GM19397 (cell line): ENCODE results near the gene ANKAR.
"Not testable (repeated sequence)": the region's sequence is repeated elsewhere in the genome, so short reads cannot be mapped to it uniquely, and the experiment has no call there.

Experiments
- ATAC-seq: cut with Tn5 transposase; IDR thresholded peaks from one replicate; pipeline ENCODE4 v1.9.1; 2021; ENCODE audit warnings: mild to moderate bottlenecking, moderate library complexity; ENCODE audit not compliant: unreplicated experiment

Gene ANKAR

DNA sequence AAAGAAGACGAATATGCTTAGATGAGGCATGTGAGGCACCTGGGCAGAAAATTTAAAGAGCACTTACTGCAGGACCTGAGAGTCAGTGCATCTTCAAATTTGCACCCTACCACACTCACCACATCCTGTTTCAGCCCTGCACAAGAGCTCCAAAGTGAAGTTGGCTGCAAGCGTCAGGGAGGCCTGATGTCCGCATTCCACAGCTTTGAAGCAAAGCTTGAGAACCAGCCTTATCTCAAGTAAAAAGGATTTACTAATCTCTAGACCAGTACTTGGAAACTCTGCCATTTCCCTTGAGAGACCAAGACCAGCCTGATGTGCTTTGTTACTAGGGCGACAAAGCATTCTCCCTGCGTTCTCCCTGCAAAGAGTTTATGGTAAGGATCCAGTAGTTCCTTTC lies 16.6 kb upstream of the ANKAR start:
- peak; percentile 41 for ATAC-seq

DNA sequence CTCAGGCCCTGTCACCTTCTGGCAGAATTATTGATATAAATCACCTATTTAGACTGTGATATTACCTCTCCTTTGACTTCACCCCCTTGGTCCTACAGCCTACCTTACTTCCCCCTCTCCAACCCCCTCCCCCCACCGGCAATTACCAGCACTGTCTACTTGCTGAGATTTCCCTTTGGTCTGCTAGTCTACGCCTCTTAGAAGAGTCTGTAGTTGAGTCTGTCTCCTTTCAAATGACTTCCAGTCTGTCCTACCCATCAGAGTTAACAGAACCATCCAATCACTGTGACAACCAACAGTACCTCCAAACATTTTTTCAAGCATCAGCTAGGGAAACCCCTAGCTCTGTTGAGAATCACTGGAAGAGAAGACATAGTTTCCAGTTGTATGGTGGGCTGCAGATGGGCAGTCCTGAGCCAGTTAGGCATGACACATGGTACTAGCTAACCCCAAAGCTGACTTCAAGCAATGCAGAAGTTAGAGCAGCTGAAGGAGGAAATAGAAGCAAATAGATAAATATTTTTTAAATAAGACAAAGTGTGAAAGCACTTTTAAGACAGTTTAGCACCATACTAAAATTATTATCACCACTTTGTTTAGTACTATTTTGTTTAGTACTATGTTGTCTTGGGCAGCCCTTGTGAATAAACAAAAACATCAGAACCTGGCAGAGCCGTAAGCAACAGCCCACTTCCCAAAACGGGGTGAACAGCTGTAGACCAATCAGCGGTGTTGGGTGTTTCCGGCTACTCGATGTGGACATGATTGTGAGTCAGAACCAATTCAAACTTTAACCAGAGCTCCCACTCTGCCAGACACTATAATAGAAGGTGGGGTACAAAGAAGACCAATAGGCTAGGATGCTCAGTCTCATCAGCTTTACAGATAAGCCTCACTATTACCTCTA lies 15.9 kb upstream of the ANKAR start:
- no peak for ATAC-seq

DNA sequence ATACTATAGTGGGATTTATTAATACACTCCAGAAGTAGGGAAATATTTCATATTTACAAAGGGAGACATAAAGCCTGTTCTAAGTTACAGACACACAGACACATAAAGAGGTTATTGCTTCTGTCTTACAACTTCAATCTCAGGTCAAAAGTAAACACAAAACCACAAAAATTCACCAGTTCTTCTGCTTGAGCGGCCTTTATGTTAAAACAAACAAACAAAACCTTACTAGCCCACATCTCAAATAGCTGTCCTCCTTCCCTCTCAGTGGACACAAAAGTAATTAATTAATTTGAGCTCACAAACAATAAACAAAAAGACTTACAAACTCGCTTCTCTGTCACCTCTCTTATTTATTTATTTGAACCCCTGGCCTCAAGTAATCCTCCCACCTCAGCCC lies 14.7 kb upstream of the ANKAR start:
- ATAC-seq, result no peak

DNA sequence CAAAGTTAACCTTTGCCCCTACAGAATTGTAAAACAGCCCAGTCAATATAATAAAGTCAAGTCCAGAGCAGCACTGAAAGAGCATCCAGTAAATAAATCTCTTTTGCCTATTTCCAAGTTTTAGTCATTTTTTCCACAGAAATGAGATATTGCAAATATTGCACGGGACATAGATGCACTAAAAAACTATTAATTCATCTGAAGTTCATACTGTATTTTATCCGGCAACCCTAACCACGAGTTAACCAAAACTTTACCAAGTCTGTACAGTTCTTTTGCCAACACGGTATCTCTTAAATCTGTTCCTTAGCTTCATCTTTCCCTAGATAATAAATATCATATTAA lies 13.7 kb upstream of the ANKAR start:
- no peak for ATAC-seq

DNA sequence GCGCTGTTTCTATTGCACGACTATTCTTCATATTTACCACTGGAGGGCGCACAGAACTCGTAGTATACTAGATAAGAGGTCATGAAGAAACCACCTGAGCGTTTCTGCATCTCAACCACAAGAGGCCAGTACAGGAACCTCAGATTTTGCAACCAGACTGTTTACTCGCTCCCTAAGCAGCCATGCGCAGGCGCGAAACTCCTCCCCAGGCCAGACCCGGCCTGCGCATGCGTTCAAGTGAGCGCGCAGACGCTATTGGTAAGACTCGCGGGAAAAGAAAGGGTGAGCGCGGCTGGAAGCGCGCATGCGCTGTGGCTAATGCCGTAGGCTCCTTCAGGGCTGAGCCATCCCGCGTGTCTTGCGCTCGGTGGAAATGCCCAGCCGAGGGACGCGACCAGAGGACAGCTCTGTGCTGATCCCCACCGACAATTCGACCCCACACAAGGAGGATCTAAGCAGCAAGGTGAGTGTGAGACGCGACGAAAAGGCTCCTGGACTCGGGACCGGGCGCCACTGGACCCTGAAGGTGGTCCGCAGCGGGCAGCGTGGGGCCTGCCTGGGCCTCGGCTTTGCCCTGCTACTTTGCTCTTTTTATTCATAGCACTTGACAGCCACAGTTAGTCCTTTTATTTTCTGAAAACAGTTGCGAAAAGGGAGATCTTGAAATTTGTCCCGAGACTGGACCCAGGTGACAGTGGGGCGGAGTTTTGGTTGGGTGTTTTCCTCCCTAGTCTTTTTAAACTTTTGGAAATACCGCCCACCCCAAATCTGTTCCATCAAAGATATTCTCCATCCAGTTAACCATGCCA lies 13.1 kb upstream of the ANKAR start, which contains the start of gene ASNSD1:
ASNSD1 (plus strand) TSS at position 312 of the 809 bp plus-strand sequence. CDS start 4,674 bp downstream, outside the sequence.
- peak; percentile 91 for ATAC-seq

DNA sequence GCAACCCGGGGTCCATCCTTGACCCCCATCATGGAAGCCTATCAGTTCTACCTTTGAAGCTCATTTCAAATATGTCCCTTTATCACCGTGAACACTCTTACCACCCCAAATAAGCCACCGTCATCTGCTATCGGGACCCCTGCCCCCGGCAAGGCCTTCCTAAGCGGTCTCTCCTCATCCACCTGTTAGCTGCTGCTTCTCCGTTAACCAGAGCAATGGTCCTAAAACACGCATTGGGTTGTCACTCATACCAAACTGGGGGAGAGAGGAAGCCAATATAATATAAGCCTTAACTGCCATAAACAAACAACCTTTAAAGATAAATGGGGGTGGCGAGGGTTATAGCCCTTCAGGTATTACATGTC lies 12.5 kb upstream of the ANKAR start:
- ATAC-seq, result no peak

DNA sequence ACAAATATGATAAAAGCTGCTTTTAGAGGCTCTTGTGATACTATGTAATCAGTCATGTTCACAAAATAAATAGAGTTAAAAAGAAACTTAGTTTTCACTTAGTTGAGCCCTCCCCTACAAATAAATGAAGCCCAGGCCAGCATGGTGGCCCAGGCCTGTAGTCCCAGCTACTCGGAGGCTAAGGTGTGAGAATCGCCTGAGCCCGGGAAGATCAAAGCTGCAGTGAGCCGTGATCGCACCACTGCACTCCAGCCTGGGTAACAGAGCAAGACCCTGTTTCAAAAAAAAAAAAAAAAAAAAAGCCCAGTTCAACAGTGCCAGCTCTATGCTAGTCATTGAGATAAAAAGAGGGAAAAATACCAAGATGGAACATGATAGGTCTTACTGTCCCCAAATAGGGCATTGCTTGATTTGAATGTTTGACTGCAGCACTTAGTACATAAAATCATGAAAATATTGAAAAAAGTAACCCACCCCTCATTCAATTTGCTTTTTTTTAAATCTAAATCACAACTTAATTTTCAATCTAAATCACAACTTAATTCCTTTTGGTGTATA lies 11.7 kb upstream of the ANKAR start:
- no peak for ATAC-seq

DNA sequence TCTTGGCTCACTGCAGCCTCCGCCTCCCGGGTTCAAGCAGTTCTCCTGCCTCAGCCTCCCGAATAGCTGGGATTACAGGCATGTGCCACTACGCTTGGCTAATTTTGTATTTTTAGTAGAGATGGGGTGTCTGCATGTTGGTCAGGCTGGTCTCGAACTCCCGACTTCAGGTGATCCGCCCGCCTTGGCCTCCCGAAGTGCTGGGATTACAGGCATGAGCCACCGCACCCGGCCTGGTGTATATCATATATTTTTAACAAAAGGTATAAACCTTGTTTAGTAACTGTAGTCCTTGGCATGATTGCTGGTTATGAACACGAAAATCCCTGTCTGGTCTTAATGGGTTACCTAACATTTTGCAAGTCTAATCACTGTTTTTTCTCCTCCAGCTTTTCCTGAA lies 11.2 kb upstream of the ANKAR start:
- not testable (repeated sequence) for ATAC-seq

DNA sequence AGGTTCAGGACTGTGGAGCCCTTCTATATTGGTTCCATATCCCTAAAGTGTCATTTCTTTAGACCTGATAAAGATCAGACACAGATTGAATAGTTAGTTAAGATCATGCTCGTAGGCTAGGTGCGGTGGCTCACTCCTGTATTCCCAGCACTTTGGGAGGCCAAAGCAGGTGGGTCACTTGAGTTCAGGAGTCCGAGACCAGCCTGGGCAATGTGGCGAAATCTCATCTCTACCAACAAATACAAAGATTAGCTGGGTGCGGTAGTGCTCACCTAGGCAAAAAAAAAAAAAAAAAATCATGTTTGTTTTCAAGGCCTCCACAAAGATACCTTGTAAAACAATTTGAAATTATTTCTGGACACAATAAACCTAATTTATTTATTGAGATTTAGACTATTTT lies 4.6 kb upstream of the ANKAR start:
- ATAC-seq, result no peak

DNA sequence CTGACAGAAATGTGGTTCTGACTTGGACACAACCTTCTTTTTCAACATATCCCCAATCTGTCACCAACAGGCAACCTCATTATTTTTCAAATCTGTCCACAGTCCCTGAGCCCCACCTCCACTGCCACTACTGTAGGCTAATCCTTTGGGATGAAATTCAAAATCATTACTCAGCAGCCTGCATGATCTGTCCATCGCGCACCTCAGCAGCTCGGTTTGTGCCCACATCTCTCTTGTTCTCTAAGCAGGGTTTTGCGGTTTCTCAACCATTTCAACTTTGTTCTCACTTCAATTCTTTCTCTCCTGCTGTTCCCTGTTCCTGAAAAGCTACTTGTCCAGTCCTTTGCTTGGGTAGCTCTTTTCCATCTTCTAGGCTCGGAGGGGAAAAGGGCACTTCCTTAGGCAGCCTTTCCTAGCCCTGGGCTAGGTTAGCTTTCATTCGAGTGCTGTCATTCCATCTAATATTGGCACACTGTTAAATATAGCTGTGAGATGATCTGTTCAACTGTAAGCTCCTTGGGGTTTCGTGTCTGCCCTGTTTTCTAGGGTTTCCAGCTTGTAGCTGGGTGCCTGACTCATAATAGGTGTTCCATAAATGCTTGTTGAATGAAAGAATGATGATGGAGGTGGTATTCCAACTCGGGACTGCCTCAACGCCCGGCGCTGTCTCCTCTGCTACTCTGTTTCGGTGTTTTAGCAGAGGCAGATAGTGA lies 653 bp upstream of the ANKAR start:
- ATAC-seq, result no peak

DNA sequence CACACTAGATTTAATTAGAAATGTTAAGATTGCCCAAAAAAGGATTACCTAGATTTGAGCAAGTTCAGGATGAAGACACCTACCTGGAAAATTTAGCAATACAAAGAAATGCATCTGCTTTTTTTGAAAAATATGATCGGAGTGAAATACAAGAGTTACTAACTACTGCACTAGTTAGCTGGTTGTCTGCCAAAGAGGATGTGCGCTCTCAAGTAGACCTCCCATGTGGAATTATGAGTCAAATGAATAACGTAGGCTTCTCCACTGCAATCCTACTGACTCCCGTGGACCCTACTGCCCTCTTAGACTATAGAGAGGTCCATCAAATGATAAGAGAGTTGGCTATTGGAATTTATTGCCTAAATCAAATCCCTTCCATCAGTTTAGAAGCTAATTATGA lies 2.0 kb downstream of the ANKAR start:
- ATAC-seq, result no peak

DNA sequence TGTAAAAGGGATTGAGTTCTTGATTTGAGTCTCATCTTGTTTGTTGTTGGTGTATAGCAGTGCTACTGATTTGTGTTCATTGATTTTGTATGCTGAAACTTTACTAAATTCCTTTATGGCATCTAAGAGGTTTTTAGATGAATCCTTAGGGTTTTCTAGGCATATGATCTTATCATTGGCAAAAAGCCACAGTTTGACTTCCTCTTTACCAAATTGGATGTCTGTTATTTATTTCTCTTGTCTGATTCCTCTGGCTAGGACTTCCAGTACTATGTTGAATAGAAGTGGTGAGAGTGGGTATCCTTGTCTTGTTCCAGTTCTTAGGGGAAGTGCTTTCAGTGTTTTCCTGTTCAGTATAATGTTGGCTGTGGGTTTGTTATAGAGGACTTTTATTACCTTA lies 4.8 kb downstream of the ANKAR start:
- no peak for ATAC-seq

DNA sequence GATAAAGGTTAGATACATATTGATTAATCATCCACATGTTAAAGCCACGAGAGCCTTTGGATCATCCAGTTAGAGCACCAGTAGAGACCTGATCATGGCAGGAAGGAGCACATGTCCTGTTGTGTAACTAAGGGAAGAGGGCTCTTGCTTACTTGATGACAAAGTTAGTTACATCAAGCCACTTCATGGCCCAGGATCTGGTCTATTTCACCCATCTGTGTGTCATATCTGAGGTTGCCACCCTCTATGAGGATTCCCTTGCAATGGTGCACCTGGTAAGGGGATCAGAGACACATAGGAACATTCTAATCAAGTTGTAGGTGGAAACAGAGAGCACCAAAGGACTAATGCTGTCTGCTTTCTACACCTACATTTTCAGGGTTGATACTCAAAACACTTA lies 6.7 kb downstream of the ANKAR start:
- no peak for ATAC-seq

DNA sequence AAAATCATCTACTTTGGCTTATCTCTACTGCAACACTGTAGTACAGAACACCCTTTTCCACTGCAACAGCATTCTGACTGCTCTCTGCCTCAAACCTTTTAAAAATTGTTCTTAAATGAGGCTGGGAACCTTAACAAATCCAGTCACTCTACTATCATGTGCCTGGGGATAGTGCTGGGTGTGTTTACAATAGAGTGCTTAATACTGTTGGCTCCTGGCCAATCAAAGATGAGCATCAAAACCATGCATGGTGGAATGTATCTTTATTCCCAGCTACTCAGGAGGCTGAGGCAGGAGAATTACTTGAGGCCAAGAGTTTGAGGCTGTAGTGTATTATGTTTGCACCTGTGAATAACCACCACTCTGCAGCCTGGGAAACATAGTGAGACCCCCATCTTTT lies 7.4 kb downstream of the ANKAR start:
- ATAC-seq, result no peak

DNA sequence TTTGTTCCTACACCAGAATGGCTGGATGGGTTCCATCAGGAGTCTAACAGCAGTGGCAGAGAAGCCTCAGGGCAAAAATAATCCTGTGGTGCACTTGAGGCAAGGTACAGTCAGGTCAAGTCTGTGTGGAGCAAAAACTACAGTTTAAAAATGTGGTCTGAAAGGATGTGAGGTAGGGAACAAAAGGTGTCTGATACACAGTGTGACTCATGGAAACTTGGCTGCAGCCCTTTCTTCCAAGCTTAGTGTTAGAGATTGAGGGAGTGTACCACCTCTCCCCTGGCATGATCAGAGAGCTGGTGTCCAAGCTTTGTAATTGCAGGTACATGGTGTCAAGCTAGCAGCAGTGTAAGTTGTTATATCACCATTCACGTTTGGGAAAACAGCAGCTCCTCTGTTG lies 8.9 kb downstream of the ANKAR start:
- ATAC-seq, result no peak

DNA sequence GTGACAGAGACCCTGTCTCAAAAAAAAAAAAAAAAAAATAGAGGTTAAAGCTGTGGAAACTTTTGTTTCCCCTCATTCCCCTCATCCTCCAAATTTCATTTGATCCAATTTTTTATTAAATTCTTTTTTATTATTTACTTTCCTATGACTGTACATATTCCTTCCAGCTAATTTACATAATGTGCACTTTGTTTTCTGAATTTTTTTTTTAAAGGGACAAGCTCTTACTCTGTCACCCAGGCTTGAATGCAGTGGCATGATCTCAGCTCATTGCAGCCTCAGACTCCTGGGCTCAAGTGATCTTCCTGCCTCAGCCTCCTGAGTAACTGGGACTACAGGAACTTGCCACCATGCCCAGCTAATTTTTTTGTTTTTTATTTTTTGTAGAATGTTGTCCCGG lies 10.3 kb downstream of the ANKAR start:
- ATAC-seq, result no peak

DNA sequence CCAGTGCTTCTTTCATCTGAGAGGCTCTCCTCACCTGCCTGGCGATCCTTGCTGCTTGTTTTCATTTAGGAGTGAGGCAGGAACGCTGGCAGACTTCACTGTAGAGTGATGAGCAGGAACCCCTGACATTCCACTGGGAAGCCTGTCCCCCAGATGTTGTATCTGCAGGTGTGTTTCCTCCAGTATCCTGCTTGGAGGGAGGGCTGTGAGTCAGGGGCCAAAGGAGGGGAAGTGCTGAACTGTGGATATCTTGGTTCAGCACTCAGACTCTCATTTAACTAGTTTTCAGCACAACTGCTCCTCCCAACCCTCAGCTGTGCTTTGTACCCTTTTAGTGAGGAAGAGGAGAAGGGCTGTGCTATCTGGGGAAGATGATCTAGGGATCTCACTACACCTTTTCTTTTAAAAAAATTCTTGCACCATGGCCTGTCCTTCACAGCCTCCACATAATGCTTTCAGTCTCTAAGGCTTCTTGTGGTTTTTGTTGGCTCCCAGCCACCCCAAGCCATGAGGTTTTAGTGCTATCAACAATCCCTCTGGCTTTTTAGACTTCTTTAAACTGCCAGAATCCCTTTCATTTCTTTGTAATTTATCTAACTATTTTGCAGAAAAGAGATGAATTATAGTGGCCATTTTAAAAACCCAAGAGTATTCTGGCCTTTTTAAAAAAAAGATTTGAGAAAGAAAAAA lies 11.2 kb downstream of the ANKAR start:
- ATAC-seq, result no peak

DNA sequence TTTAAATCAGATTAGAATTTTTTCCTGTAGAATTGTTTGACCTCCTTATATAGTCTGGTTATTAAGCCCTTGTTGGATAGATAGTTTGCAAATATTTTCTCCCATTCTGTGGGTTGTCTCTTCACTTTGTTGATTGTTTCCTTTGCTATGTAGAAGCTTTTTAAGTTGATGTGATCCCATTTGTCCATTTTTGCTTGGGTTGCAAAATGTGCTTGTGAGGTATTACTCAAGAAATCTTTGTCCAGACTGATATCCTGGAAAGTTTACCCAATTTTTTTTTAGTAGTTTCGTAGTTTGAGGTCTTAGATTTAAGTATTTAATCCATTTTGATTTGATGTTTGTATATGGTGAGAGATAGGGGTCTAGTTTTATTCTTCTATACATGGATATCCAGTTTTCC lies 13.3 kb downstream of the ANKAR start:
- ATAC-seq, result not testable (repeated sequence)

DNA sequence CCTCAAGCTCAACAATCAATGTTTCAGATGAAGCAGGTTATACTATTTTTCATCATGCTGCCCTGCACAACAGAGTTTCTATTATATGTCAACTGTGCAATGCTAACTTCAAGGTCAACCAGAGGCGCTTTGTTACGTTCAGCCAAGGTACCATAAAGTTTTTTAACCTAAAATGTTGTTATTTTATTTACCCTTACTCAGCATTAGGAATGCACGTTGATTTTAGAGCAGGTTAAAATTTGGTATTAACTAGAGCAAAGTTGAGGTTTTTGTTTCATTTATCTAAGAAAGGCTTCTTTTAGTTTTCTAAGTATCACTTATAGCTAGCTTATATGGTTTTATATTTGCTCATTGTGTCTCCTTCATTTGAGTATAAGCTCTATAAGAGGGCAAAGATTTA lies 21.8 kb downstream of the ANKAR start:
- no peak for ATAC-seq

DNA sequence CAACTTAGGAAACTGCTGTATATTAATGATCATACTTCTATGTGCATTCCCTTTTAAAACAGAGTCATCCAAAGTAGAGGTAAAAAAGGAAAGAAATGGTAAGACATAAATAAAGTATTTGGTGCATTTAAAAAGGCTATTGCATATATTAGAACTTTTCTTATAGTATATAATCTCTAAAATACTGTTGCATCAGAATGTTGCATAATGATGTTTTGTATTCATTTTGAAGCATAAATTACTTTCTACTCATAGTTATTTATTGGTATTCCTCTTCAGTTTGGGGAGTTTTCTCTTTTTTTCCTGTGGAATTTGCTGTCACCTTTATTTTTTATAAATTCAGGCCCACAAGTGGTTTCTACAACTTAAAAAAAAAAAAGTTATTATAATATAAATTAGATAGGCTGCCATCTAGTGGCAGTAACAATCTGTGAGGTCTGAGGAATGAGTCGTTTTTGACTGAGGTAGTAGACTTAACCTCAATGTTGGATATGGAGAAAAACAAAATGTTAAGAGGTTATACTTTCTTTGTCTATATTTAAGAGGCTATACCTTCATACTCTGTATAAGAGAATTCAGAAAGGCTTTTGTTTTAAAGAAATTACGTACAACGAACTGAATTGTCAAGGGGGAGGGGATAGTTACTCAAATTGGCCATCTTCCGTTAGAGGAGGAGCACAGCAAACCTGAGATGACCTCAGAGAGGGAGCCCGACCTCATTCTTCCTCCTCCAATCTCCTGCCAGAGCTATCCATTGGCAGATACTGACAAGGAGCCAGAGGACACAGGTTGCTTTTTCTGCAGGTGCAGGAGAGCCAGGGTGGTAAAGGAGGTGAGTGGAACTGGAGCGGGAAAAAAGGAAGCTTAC lies 23.8 kb downstream of the ANKAR start:
- ATAC-seq, result no peak
